ENCODE measurements around the gene MAD2L2. TPM values are rescaled to one million over a fixed set of nuclear protein-coding genes. Genes with fewer than 3 reads are reported as not detected.
"Not testable (repeated sequence)": the region's sequence is repeated elsewhere in the genome, so short reads cannot be mapped to it uniquely, and the experiment has no call there.

MAD2L2 gene
- polyA plus RNA-seq, 6 donors from 2014 or later, result 43.6 to 75.4 (median 56.2) TPM

- H3K9me3 Mint-ChIP-seq, H3K4me1 Mint-ChIP-seq, H3K4me3 Mint-ChIP-seq, H3K27ac Mint-ChIP-seq, H3K36me3 Mint-ChIP-seq: not testable (repeated sequence)
- peaks cover 5 to 11% (median 10%) of the 10 kb centered on the region in 3 donors for H3K27me3 Mint-ChIP-seq
- DNase-seq (peak; percentile 58), ATAC-seq (ENCODE audit: low read depth in 2 of 2) (peak; percentile 75 to 77)
These were observed 38.4 kb downstream of the MAD2L2 start for GRCh38 chr1:11642418-11643017.

- H3K27ac Mint-ChIP-seq, result no peak overlapping the region
- peaks cover 0 to 4% (median 2%) of the 10 kb centered on the region in 3 donors for H3K4me1 Mint-ChIP-seq
- DNase-seq (no peak), ATAC-seq (ENCODE audit: low read depth in 2 of 2) (no peak)
- H3K36me3 Mint-ChIP-seq, result no peaks in the 10 kb centered on the region
- no peaks in the 10 kb centered on the region for H3K9me3 Mint-ChIP-seq
- peaks cover 8 to 12% (median 10%) of the 10 kb centered on the region in 3 donors for H3K27me3 Mint-ChIP-seq
- no peak overlapping the region for H3K4me3 Mint-ChIP-seq
These were observed 39.1 kb downstream of the MAD2L2 start for GRCh38 chr1:11641776-11642305.

GRCh38 chr1:11640944-11641343 lies 40.0 kb downstream of the MAD2L2 start:
- Mint-ChIP-seq H3K36me3 (no peaks in the 10 kb centered on the region), H3K4me3 (no peak overlapping the region), H3K9me3 (no peaks in the 10 kb centered on the region), H3K27me3 (peaks cover 11 to 17% (median 16%) of the 10 kb centered on the region in 3 donors), H3K4me1 (peaks cover 0 to 4% (median 4%) of the 10 kb centered on the region in 3 donors), H3K27ac (no peak overlapping the region)
- ATAC-seq (ENCODE audit: low read depth in 2 of 2) (no peak), DNase-seq (no peak)

- no peaks in the 10 kb centered on the region for H3K36me3 Mint-ChIP-seq
- H3K4me3 Mint-ChIP-seq, result no peak overlapping the region
- no peak for ATAC-seq (ENCODE audit: low read depth in 2 of 2)
- H3K4me1 Mint-ChIP-seq, result peaks cover 0 to 7% (median 0%) of the 10 kb centered on the region in 3 donors
- H3K27ac Mint-ChIP-seq, result no peak overlapping the region
- H3K27me3 Mint-ChIP-seq, result peaks cover 13 to 20% (median 19%) of the 10 kb centered on the region in 3 donors
- DNase-seq, result no peak
- H3K9me3 Mint-ChIP-seq, result no peaks in the 10 kb centered on the region
These were observed 40.8 kb downstream of the MAD2L2 start for GRCh38 chr1:11640101-11640500.

GRCh38 chr1:11639372-11639771 lies 41.6 kb downstream of the MAD2L2 start:
- H3K27ac Mint-ChIP-seq, result no peak overlapping the region
- DNase-seq (no peak), ATAC-seq (ENCODE audit: low read depth in 2 of 2) (no peak)
- no peaks in the 10 kb centered on the region for H3K9me3 Mint-ChIP-seq
- H3K4me3 Mint-ChIP-seq, result no peak overlapping the region
- H3K36me3 Mint-ChIP-seq, result no peaks in the 10 kb centered on the region
- H3K4me1 Mint-ChIP-seq, result peaks cover 4 to 10% (median 6%) of the 10 kb centered on the region in 3 donors
- peaks cover 13 to 20% (median 19%) of the 10 kb centered on the region in 3 donors for H3K27me3 Mint-ChIP-seq

- H3K27ac Mint-ChIP-seq, result no peak overlapping the region
- no peaks in the 10 kb centered on the region for H3K36me3 Mint-ChIP-seq
- no peaks in the 10 kb centered on the region for H3K9me3 Mint-ChIP-seq
- DNase-seq (no peak), ATAC-seq (ENCODE audit: low read depth in 2 of 2) (no peak)
- peaks cover 13 to 28% (median 19%) of the 10 kb centered on the region in 3 donors for H3K27me3 Mint-ChIP-seq
- no peak overlapping the region for H3K4me3 Mint-ChIP-seq
- H3K4me1 Mint-ChIP-seq, result peaks cover 4 to 13% (median 6%) of the 10 kb centered on the region in 3 donors
These were observed 42.8 kb downstream of the MAD2L2 start for GRCh38 chr1:11638121-11638520.

GRCh38 chr1:11634365-11635192 lies 46.4 kb downstream of the MAD2L2 start:
- peaks cover 8 to 43% (median 28%) of the 10 kb centered on the region in 3 donors for H3K27me3 Mint-ChIP-seq

GRCh38 chr1:11629184-11630016 lies 51.5 kb downstream of the MAD2L2 start:
- DNase-seq, result no peak
- no peak for ATAC-seq (ENCODE audit: low read depth in 2 of 2)
- Mint-ChIP-seq H3K27ac (no peak overlapping the region), H3K27me3 (peaks cover 26 to 48% (median 43%) of the 10 kb centered on the region in 3 donors), H3K4me3 (no peak overlapping the region), H3K9me3 (no peaks in the 10 kb centered on the region), H3K36me3 (no peaks in the 10 kb centered on the region), H3K4me1 (peaks cover 0 to 3% (median 0%) of the 10 kb centered on the region in 3 donors)

More at GRCh38 chr1:11634365-11635192, 46.4 kb downstream of the MAD2L2 start:
- DNase-seq (no peak), ATAC-seq (ENCODE audit: low read depth in 2 of 2) (peak; percentile 37)
- Mint-ChIP-seq H3K4me3 (peak overlapping the region in 1 of 8 donors; percentile 30), H3K4me1 (peaks cover 4 to 11% (median 6%) of the 10 kb centered on the region in 3 donors), H3K27ac (peak overlapping the region in 1 of 6 donors; percentile 79), H3K9me3 (no peaks in the 10 kb centered on the region), H3K36me3 (no peaks in the 10 kb centered on the region)

GRCh38 chr1:11628767-11629166 lies 52.2 kb downstream of the MAD2L2 start:
- no peak overlapping the region for H3K4me3 Mint-ChIP-seq
- ATAC-seq (ENCODE audit: low read depth in 2 of 2), result no peak
- peaks cover 0 to under 1% (median 0%) of the 10 kb centered on the region in 7 donors for H3K9me3 Mint-ChIP-seq
- peak overlapping the region in 1 of 6 donors; percentile 60 for H3K27ac Mint-ChIP-seq
- no peaks in the 10 kb centered on the region for H3K36me3 Mint-ChIP-seq
- H3K27me3 Mint-ChIP-seq, result peaks cover 26 to 45% (median 45%) of the 10 kb centered on the region in 3 donors
- DNase-seq, result no peak
- H3K4me1 Mint-ChIP-seq, result no peaks in the 10 kb centered on the region

GRCh38 chr1:11626551-11626950 lies 54.4 kb downstream of the MAD2L2 start:
- H3K27ac Mint-ChIP-seq, result peak overlapping the region in 1 of 6 donors; percentile 11
- H3K9me3 Mint-ChIP-seq, result peaks cover 0 to 4% (median 0%) of the 10 kb centered on the region in 7 donors
- ATAC-seq (ENCODE audit: low read depth in 2 of 2) (no peak), DNase-seq (no peak)
- no peaks in the 10 kb centered on the region for H3K4me1 Mint-ChIP-seq
- no peak overlapping the region for H3K4me3 Mint-ChIP-seq
- peaks cover 26 to 65% (median 53%) of the 10 kb centered on the region in 3 donors for H3K27me3 Mint-ChIP-seq
- H3K36me3 Mint-ChIP-seq, result no peaks in the 10 kb centered on the region
